Islet of Langerhans (tissue), 1 donor: ENCODE measurements around the gene LRRC63.
"Not testable (repeated sequence)": the region's sequence is repeated elsewhere in the genome, so short reads cannot be mapped to it uniquely, and the experiment has no call there.

ENCODE experiments used
- FAIRE-seq: peaks from one replicate; lab custom pipeline; 2011; peaks lifted over from hg19 to GRCh38; lab: Jason Lieb, UNC

Gene LRRC63

DNA sequence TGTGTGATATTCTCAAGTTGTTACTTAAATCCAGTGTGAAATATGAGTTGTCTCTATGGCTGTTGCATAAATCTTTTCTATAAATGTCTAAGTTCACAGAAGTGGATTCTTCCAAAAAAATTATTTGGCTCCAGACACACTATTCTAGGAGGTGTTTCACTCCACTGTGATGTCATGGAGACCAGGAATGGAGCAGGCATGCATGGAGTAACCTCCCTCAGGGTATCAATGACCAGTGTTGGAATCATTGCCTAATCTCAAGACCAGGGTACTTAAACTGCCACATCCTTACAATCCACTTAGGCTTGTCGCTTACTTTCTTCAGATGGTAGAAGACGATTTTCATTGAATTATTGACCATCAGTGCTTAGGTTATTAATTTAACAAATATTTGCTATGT is 55.4 kb downstream of the LRRC63 start:
- FAIRE-seq, result no peak

DNA sequence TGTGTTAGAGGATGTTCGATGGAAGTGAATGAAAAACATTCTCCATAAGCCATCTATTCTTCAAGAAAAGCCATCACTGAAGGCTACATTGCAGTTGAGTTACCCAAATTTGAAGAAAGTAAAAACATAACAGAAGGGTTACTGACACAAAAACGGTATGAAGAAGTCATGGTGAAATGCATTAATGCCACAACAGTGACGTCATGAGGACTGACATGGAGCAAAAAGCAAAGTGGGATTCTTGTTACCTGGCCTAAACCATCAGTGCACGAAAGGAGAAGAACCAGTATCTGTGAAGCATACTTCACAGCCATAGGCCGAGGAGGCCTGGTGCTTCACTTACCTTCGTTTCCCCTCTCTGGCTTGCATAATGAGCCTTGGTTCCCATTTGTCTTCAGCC is 58.7 kb downstream of the LRRC63 start:
- FAIRE-seq, result no peak

DNA sequence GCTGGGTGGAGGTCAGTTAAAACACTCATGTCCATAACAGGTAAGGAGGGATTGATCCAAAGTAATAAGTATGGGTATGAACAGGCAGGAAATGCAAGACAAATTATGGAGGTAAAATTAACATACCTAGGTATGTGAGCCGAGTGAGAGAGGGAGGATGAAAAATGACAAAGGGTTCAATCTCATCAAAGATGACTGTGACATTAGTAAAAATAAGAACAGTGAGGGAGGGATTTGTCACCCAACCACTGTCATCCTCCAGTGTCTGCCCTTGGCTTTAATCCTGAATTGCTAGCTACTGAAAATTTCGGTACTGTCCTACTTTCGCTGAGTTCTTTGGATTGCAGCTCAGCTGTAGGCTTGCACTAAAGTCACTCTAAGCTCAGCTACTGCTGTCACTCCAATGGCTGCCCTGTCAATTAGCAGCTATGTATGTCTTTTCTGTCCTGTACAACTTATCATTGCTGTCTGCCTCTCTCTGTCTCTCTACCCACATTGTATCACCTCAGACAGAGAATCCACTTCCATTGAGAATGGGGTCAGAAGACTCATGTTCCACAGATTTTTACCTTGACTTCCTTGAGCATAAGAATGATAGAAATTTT is 62.5 kb downstream of the LRRC63 start:
- FAIRE-seq, result no peak

DNA sequence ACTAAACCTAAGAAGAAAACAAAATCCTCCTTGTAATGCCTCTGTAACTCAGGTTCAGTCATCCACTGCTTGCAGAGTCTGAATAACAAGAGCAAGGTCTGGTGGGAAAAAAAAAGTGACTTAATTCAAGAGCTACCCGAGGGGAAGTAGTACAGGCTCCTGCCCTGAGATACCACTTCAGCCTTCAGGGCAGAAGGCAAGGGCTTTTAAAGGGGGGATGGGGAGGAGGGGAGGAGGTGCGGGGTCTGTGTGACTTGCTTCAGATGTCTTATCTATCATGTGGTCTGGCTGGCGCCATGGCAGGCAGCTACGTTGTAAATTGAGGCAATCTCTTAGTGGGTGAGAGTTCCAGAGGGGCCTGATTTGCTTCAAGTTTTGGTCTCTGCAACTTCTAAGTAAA is 66.7 kb downstream of the LRRC63 start:
- no peak for FAIRE-seq

DNA sequence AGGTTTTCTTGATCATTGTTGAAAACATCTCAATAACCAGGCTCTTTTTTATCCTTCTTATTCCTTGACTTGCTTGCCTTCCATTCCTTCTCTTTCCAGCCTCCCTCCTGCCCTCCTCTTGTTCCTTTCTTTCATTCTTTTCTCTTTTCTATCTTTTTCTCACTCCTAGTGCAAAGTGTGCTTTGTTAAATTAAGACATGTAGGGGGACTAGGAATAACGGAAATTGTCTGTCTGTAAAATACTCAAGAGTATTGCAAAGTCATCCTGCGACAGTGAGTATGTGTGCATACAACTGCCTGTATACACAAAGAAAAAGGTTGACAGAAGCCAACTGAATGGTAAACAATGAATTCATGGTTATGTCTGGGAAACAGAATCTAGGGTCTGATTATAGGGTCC is 70.1 kb downstream of the LRRC63 start:
- FAIRE-seq, result no peak

DNA sequence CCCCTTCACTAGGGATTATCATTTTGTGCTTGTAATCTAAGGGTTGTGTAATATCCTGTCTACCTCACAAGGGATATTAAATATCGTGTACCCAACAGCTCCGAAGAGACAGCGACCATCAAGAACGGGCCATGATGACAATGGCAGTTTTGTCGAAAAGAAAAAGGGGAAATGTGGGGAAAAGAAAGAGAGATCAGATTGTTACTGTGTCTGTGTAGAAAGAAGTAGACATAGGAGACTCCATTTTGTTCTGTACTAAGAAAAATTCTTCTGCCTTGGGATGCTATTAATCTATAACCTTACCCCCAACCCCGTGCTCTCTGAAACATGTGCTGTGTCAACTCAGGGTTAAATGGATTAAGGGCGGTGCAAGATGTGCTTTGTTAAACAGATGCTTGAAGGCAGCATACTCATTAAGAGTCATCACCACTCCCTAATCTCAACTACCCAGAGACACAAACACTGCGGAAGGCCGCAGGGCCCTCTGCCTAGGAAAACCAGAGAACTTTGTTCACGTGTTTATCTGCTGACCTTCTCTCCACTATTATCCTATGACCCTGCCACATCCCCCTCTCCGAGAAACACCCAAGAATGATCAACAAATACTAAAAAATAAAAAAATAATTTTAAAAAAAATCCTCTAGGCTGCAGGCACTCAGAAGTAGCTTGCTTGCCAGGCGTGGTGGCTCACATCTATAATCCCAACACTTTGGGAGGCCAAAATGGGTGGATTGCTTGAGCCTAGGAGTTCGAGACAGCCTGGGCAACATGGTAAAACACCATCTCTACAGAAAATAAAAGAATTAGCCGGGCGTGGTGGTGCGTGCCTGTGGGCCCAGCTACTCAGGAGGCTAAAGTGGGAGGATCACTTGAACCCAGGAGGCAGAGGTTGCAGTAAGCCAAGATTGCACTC is 72.4 kb downstream of the LRRC63 start:
- FAIRE-seq, result not testable (repeated sequence)

DNA sequence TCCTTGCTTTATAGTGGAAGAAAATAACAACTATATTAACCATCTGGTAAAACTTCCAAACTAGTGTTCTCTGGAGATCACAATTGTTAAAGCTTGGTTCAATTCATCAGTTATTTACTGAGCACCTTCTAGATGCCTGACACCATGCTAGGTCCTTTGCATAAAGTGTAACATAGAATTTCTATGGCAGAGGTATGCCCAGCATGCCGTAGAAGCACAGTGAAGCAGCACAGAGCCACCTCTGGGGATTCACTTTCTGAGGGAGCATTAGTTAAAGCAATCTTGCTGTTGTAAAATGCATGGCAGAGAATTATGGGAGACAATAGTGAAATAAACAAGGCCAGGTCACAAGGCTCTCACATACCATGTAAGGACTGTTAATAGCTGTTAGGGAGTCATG is 75.2 kb downstream of the LRRC63 start:
- FAIRE-seq, result no peak

DNA sequence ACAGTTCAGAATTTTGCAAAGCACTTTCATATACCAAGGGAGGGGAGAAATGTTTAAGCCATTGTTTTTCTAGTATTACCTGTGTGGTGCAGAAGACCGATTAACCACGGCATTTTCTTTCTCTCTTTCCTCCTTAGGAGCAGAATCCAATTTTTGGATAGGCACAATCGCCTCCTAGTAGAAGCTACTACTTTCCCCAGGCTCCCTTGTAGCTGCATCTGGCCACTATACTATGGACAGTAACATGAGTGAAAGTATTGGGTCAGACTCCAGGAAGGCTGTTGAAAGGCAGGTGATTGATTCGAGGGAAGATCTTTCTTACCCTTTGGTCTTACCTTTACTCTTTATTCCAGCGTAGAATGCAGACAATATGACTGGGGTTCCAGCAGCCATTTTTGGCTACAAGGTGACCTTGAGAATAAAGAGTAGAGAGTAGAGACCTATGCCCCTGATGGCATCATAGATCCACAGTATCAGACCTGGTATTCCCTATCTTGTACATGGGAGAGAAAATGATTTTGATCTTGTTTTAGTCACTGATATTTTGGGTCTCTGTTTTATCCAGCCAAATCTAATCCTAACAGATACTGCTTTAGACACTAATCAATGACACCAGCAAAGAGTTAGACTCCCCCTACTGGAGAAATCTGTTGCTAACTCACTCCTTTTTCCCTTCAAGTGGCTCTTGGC is 77.0 kb downstream of the LRRC63 start:
- no peak for FAIRE-seq

DNA sequence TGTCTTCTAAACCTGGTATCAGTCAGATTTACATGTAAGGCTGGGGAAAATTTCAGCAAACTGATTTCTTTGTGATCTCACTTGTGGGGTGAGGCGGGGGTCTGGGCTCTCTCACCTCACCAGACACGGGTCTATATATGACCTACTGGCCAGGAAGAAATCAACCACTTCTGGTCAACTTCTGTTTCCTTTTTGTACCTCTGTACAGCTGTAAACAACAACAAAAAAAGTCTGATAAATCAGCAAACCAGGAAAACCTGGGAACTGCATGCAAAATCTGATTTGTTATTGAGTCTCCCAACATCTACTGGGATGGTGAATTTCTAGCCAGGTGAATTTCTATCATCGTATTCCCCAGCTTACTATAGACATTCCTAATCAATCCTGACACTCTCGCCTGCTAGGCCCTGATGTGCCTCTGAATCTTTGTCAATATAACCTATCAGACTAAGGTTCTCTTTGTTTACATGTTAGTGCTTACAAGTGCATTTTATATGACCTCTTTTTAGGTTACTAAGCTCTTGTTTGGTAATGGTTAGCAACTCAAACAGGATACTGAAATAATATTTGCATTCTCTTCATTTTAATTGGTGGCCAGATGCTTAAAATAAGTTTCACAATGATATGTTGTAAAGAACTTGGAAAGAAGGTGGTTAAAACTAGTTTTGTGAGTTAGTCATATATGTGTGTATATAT is 77.7 kb downstream of the LRRC63 start:
- no peak for FAIRE-seq

DNA sequence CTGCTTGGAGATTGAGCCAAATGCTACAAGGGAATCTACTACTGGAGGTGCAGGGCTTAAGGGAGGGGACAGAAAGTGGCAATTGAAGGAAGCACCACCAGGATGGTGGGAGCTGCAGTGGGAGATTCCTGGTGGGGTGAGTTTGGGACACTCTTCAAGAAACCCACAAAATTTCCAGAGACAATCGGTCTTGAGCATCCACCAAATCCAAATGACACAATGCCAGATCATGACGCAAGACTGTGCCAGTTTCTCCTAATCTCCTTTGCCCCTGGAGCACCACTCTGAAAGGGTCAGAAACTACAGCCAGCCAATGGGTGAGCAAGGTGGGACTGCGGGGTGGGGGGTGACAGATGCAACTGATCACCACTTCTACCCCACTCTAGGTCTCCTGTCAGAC is 78.7 kb downstream of the LRRC63 start:
- FAIRE-seq, result no peak

DNA sequence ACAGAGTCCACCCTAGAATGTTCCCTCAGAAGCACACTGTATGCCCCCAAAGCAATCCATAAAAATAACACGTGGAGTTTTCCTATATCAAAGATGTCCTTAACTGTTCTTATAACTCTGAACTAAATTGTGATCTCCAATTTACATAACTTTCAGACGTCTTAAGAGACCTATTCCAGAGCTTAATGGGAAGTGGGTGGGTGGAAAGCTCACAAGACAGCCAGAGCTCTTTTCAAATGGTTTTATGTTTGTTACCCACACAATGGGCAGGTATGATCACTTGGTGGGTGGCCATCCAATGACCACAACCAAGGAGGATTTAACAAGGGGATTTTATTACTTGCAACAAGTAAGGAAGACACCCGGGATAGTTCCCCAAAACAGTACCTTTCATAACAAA is 81.7 kb downstream of the LRRC63 start:
- no peak for FAIRE-seq

DNA sequence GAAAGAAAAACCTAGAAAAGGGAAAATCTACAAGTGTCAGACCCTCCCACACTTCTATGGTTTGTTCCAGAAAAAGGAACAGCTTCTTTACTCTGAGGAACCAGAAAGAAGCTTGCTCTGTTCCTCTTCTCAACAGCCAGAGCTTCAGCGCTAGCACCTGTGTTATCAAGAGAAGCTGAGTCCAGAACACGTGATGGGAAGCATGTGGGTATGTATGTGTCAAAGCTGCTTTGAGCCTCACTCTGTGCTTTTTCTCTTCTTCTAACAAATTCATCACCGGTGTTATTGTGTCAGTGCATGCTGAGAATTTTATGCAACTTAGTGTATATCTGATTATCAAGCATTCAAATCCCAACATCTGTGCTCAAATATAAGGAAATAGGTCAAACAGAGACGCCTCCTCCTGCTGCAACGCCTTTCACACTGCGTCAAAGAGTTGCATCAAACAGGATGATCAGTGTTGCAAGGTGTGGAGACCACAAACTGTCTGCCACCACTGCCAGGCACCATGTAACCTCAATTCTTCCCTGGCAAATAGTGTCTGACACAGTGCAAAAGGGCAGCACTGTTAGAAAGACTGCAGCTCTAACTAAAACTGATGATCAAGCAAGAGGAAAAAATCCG is 83.9 kb downstream of the LRRC63 start:
- FAIRE-seq, result no peak

DNA sequence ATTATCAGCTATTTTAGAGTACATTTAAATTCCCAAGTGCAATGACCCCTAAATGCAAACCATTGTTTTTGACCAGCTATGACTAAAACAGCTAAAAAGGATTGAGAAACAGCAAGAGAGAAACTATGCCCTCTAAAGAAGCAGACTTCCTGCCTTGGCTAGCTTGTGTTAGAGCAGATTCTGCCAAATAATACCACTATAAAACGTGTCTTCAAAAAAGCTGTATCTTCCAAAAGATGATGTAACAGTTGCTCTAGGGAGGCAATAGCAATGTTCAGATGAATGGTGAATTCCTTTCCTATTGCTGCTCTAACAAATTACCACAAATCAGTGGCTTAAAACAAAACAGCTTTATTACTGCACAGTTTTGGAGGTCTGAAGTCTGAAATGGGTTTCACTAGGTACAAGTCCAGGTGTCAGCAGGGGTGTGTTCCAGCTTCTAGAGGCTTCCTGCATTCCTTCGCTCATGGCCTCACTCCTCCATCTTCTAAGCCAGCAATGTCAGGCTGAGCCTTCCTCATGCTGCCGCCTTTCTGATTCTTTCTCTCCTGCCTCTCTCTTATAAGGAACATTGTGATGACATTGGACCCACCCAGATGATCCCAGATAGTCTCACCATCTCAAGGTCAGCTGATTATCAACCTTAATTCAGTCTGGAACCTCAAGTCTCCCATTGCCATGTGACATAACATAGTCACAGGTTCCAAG is 84.5 kb downstream of the LRRC63 start:
- no peak for FAIRE-seq

DNA sequence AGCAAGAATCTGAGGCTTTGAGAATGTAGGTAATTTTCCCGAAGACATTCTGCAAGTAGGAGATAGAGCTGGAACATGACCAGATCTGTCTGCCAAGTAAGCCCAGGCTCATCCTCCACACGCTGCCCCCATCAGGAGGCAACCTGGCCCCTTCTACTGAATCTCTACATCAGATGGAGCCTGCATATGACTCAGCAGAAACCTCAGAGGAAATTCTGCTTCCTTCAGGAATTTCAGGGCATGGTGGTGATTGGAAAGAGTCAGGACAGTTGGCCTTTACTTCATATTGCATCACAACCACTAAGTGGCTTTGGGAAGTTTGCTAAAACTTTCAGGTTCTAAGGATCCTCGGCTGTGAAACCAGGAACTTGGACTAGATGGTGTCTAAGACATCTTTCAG is 85.2 kb downstream of the LRRC63 start:
- no peak for FAIRE-seq

DNA sequence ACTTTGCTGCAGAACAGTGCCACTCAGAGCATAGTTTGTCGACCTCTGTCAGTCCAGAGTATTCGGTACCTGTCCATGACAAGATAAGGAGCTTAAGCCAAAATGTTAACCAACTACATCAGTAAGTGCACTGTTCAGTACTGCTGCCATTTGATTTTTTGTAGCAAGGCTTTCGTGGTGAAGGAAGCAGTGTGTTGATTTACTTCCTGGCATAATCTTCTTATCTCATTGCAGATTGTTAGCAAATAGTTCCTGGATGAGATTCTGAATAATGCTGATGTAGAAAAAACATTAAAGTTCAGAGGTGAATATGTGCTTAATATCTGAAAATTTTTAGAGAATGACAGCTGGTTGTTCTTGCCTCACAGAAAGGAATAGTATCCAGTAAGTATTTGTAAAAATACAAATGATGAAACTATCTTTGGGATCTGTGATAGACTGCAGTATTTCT is 85.7 kb downstream of the LRRC63 start:
- no peak for FAIRE-seq

DNA sequence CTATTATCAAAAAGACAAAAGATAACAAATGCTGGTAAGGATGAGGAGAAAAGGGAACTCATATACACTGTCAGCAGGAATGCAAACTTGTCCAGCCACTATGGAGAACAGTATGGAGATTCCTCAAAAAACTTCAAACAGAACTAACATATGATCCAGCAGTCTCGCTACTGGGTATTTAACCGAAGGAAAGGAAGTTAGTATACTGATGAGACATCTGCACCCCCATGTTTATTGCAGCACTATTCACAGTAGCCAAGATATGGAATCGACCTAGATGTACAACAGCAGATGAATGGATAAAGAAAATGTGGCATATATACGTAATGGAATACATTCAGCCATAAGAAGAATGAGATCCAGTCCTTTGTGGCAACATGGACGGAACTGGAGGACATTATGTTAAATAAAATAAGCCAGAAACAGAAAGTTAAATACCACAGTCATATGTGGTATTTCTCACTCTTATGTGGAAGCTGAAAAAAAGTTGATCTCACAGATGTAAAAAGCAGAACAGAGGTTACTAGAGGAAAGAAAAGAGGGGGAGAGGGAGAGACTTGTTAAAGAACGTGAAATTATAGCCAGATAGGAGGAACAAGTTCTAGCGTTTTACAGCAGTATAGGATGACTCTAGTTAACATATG is 92.1 kb downstream of the LRRC63 start:
- no peak for FAIRE-seq

DNA sequence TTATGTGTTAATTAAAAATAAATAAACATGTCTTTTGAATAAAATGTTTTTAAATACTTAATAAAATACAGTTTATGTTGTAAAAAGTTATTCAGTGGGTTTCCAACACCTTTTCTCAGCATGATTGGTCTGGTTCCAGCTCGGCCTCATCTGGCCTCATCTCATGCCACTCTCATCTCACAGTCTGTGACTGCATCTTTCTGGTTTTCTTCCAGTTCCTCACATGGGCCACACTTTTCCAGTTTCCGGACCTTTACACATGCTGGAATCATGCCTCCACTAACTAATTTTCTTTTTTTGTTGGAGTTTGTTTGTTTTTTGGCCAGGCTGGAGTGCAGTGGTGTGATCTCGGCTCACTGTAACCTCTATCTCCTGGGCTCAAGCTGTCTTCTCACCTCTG is 92.8 kb downstream of the LRRC63 start:
- no peak for FAIRE-seq

DNA sequence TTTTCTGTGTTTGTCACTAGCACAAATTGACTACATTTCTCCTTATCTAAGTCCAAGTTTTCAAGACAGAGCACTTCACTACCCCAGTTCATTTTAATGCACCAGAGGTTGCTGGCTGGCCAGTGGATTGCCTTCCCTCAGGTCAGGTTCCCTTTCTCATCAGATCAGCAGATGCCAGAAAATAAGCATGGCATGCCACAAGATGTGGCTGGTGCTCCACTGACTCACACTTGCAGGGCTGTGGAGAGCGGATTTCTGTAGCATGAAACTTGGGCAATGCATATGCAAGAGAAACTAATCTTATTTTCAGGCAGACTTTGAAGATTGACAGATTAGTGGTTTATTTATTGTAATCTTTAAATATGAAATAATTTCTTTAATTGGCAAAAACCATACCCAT is 95.8 kb downstream of the LRRC63 start:
- no peak for FAIRE-seq

DNA sequence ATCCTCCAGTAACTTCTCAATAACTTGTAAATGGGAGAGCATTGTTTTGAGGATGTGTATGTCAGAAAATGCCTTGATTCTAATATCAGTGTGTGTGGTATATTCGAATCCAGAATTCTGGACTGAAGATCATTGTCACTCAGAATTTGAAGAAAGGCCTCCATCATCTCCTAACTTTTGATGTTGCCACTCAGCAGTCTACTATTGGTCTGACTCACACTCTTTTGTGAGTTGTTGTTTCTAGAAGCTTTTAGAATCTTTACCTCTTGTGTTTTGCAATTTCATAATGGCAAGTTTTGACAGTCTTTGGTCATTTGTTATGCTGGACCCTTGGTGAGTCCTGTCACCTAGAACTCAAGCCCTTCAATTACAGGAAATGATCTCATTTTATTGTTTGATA is 98.3 kb downstream of the LRRC63 start:
- FAIRE-seq, result no peak

DNA sequence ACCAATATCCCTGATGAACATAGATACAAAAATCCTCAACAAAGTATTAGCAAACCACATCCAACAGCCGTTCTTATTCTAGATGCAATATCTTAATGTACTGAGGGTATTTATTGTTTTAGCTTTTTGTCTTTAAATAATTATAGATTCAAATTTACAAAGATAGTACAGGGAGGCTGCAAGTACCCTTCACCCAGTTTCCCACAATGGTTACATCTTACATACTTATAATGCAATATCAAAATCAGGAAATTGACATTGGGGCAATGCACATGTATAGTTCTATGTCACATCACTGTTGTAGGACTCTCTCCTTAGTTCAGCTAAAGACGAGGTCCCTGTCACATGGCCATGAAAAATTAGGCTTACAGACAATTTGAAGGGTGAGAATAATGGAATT is 99.5 kb downstream of the LRRC63 start:
- FAIRE-seq, result no peak

DNA sequence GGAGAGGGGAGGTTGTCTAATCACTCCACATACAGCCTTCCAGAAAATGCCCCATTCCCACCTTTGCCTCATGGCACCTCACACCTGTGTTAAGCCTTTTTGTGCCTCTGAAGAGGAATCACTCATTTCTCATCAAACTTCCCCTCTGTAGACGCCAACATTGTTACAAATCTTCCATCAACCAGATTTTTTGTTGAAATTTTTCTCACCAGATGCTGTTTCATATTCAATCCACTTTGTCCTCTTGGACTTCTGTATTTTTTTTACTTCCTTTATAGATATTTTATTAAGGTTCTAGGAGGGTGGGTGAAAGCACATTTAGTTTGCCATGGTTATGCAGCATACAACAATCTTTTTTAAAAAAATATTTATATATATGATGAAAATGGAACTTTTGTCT is 101.3 kb downstream of the LRRC63 start:
- FAIRE-seq, result no peak
